Measurements from ENCODE around the gene ZMYM2. TPM values are rescaled to one million over a fixed set of nuclear protein-coding genes. Genes with fewer than 3 reads are reported as not detected.

The ZMYM2 gene
- total and polyA plus RNA-seq, 2 donors (not counting 1 experiment from before 2014, with no cell fraction given): 37.3 to 63.4 TPM

GRCh38 chr13:20105161-20105689, 146.7 kb downstream of the ZMYM2 start:
- no peak for DNase-seq (ENCODE audit: low read depth in 2 of 2)
- Histone ChIP-seq H3K27ac (ENCODE audit: insufficient read depth, low read length) (no peak overlapping the region), H3K4me3 (replicated peaks in 1 of 4; ENCODE audit: control extremely low read depth in 1 of 4, insufficient read depth in 1 of 4, low read depth in 3 of 4, low read length in 4 of 4) (no peak overlapping the region), H3K9ac (ENCODE audit: insufficient read depth, low read length) (no peak overlapping the region), H3K4me2 (ENCODE audit: extremely low read depth, insufficient read depth, low read length) (no peak overlapping the region), H4K20me1 (ENCODE audit: control insufficient read depth, extremely low read depth, insufficient read depth, low read length) (no peaks in the 10 kb centered on the region), H3K27me3 (ENCODE audit: control insufficient read depth, insufficient read depth, low read length) (peaks cover 34% of the 10 kb centered on the region), H3K4me1 (ENCODE audit: control insufficient read depth, extremely low read depth, insufficient read depth, low read length) (no peaks in the 10 kb centered on the region), H3K9me3 (ENCODE audit: control insufficient read depth, insufficient read depth, low read depth, low read length) (no peaks in the 10 kb centered on the region), H3K79me2 (ENCODE audit: control insufficient read depth, insufficient read depth, low read length) (no peaks in the 10 kb centered on the region), H3K36me3 (ENCODE audit: control insufficient read depth, insufficient read depth, low read length) (no peaks in the 10 kb centered on the region), H2AFZ (ENCODE audit: low read length) (no peak overlapping the region)
- TF ChIP-seq CTCF (conservative IDR thresholded peaks at IDR 0.05 in 1 of 2, IDR thresholded peaks at IDR 0.05 in 1 of 2; ENCODE audit: low read depth in 1 of 2, low read length in 2 of 2) (no peak), EZH2 (IDR thresholded peaks at IDR 0.05; ENCODE audit: low read length, missing control alignments) (no peak)

DNA sequence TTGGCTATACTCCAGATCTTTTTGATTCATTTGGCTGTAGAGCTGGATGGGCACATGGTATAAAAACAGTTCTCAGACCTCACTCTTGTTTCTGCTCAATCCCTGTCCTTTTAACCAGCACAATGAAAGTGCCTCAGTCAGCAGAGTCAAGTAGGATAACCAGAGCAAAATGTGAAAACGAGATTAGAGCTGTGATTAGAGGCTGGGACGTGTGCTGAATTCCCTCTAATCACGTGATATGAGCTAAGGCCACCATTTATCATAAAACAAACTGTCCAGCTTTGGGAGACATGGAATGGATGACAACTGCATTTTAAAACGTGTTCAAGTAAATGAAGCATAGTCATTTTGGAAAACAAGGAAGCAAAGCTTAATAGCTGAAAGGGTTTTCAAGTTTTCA, 148.2 kb downstream of the ZMYM2 start:
- no peak overlapping the region for H2AFZ ChIP-seq (ENCODE audit: low read length)
- peaks cover 30% of the 10 kb centered on the region for H3K27me3 ChIP-seq (ENCODE audit: control insufficient read depth, insufficient read depth, low read length)
- no peak for TF ChIP-seq EZH2 (IDR thresholded peaks at IDR 0.05; ENCODE audit: low read length, missing control alignments)
- no peak for TF ChIP-seq CTCF (conservative IDR thresholded peaks at IDR 0.05 in 1 of 2, IDR thresholded peaks at IDR 0.05 in 1 of 2; ENCODE audit: low read depth in 1 of 2, low read length in 2 of 2)
- no peak overlapping the region for H3K9ac ChIP-seq (ENCODE audit: insufficient read depth, low read length)
- H3K27ac ChIP-seq (ENCODE audit: insufficient read depth, low read length): no peak overlapping the region
- no peaks in the 10 kb centered on the region for H4K20me1 ChIP-seq (ENCODE audit: control insufficient read depth, extremely low read depth, insufficient read depth, low read length)
- no peaks in the 10 kb centered on the region for H3K36me3 ChIP-seq (ENCODE audit: control insufficient read depth, insufficient read depth, low read length)
- no peak overlapping the region for H3K4me2 ChIP-seq (ENCODE audit: extremely low read depth, insufficient read depth, low read length)
- no peaks in the 10 kb centered on the region for H3K9me3 ChIP-seq (ENCODE audit: control insufficient read depth, insufficient read depth, low read depth, low read length)
- no peaks in the 10 kb centered on the region for H3K4me1 ChIP-seq (ENCODE audit: control insufficient read depth, extremely low read depth, insufficient read depth, low read length)
- no peaks in the 10 kb centered on the region for H3K79me2 ChIP-seq (ENCODE audit: control insufficient read depth, insufficient read depth, low read length)
- H3K4me3 ChIP-seq (replicated peaks in 1 of 4; ENCODE audit: control extremely low read depth in 1 of 4, insufficient read depth in 1 of 4, low read depth in 3 of 4, low read length in 4 of 4): no peak overlapping the region
- DNase-seq (ENCODE audit: low read depth in 2 of 2): no peak

GRCh38 chr13:20109037-20109436, 150.5 kb downstream of the ZMYM2 start:
- H3K79me2 ChIP-seq (ENCODE audit: control insufficient read depth, insufficient read depth, low read length): no peaks in the 10 kb centered on the region
- H3K4me1 ChIP-seq (ENCODE audit: control insufficient read depth, extremely low read depth, insufficient read depth, low read length): no peaks in the 10 kb centered on the region
- H3K4me3 ChIP-seq (replicated peaks in 1 of 4; ENCODE audit: control extremely low read depth in 1 of 4, insufficient read depth in 1 of 4, low read depth in 3 of 4, low read length in 4 of 4): no peak overlapping the region
- DNase-seq (ENCODE audit: low read depth in 2 of 2): no peak
- H3K9me3 ChIP-seq (ENCODE audit: control insufficient read depth, insufficient read depth, low read depth, low read length): no peaks in the 10 kb centered on the region
- H4K20me1 ChIP-seq (ENCODE audit: control insufficient read depth, extremely low read depth, insufficient read depth, low read length): no peaks in the 10 kb centered on the region
- H3K27me3 ChIP-seq (ENCODE audit: control insufficient read depth, insufficient read depth, low read length): peaks cover 17% of the 10 kb centered on the region
- no peaks in the 10 kb centered on the region for H3K36me3 ChIP-seq (ENCODE audit: control insufficient read depth, insufficient read depth, low read length)
- no peak overlapping the region for H3K4me2 ChIP-seq (ENCODE audit: extremely low read depth, insufficient read depth, low read length)
- no peak overlapping the region for H3K27ac ChIP-seq (ENCODE audit: insufficient read depth, low read length)
- TF ChIP-seq CTCF (conservative IDR thresholded peaks at IDR 0.05 in 1 of 2, IDR thresholded peaks at IDR 0.05 in 1 of 2; ENCODE audit: low read depth in 1 of 2, low read length in 2 of 2) (no peak), EZH2 (IDR thresholded peaks at IDR 0.05; ENCODE audit: low read length, missing control alignments) (no peak)
- no peak overlapping the region for H2AFZ ChIP-seq (ENCODE audit: low read length)
- H3K9ac ChIP-seq (ENCODE audit: insufficient read depth, low read length): no peak overlapping the region

All from fibroblast of lung (primary cell).